B cell (primary cell): ENCODE results near the gene IGF1R.

Experiments
- CTCF ChIP-seq: fragments of 200-600 bp; IDR thresholded peaks from one replicate; pipeline ENCODE4 v1.8.0; 2022; ENCODE audit warnings: antibody characterized with exemption, mild to moderate bottlenecking
- EZH2 ChIP-seq: IDR thresholded peaks from 2 replicates; pipeline ENCODE4 v1.6.1; 2012; ENCODE audit warnings: borderline replicate concordance, low read depth, mild to moderate bottlenecking, moderate library complexity, low read length; ENCODE audit not compliant: insufficient read depth, poor library complexity, severe bottlenecking

GRCh38 chr15:98998279-98998678 lies 349.9 kb downstream of the IGF1R start:
- TF ChIP-seq CTCF (no peak), EZH2 (no peak)
